Measurements from ENCODE around the gene LSMEM2.

DNA sequence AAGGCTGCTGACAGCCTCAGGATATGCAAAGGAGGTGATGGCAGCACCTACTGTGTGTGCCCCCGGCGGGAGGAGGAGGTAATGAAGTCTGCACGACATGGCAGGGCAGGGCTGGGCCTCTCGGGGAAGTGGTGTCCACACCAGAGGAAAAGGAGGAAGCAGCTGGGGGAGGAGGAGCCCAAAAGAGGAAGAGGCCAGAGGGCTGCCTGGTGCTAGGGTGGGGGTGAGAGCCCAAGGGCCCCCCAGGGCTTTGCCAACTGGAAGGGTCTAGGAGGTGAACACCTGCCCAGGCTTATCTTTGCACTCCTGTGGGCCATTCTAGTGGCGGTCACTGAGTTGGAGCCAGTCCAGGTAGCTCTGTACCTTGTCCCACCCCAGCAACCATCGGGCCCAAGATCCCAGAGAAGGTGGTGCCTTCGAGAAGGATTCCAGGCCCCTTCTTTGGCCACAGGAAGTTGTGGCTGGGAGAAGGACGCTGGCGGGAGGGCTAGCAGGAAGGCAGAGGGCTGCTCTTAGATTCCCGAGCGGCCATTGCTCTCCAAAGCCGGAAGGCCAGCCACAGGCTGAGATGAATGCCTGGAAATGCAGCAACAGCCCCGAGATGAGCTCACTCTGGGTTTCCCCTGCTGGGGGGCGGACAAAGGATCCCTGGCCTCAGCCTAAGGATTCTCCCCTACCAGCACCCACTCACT is 35.9 kb upstream of the LSMEM2 start:
- TF ChIP-seq, protein P1, sequence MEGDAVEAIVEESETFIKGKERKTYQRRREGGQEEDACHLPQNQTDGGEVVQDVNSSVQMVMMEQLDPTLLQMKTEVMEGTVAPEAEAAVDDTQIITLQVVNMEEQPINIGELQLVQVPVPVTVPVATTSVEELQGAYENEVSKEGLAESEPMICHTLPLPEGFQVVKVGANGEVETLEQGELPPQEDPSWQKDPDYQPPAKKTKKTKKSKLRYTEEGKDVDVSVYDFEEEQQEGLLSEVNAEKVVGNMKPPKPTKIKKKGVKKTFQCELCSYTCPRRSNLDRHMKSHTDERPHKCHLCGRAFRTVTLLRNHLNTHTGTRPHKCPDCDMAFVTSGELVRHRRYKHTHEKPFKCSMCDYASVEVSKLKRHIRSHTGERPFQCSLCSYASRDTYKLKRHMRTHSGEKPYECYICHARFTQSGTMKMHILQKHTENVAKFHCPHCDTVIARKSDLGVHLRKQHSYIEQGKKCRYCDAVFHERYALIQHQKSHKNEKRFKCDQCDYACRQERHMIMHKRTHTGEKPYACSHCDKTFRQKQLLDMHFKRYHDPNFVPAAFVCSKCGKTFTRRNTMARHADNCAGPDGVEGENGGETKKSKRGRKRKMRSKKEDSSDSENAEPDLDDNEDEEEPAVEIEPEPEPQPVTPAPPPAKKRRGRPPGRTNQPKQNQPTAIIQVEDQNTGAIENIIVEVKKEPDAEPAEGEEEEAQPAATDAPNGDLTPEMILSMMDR (IDR thresholded peaks at IDR 0.05), result no peak
- no peak for TF ChIP-seq POLR2A (IDR thresholded peaks at IDR 0.05)

All from uterus (tissue), 2 donors.